GM06990 (cell line): ENCODE measurements around the gene GOLGA6L7.
"Not testable (repeated sequence)": the region's sequence is repeated elsewhere in the genome, so short reads cannot be mapped to it uniquely, and the experiment has no call there.

ENCODE experiments used
- DNase-seq: peaks from one replicate; pipeline ENCODE4 v3.0.0-alpha.2; 2011; ENCODE audit not compliant: insufficient read length; ENCODE audit errors: extremely low read depth
- H3K27me3 ChIP-seq: replicated peaks from 2 replicates; pipeline ENCODE4 v1.6.0; 2011; ENCODE audit warnings: low read length; ENCODE audit not compliant: control insufficient read depth, insufficient read depth
- H3K36me3 ChIP-seq: 2 replicates; pipeline ENCODE4 v1.5.1; 2011; ENCODE audit warnings: low read length; ENCODE audit not compliant: control insufficient read depth, insufficient read depth
- H3K4me3 ChIP-seq: replicated peaks from 2 replicates; pipeline ENCODE4 v1.5.1; 2011; ENCODE audit warnings: low read depth, mild to moderate bottlenecking, control low read depth, low read length
- CTCF ChIP-seq: IDR thresholded peaks from 2 replicates; pipeline ENCODE4 v1.5.1; 2011; ENCODE audit warnings: low read length, control low read depth, mild to moderate bottlenecking, inconsistent platforms; ENCODE audit not compliant: insufficient read depth, poor library complexity, severe bottlenecking

The GOLGA6L7 gene

GRCh38 chr15:28873585-28874190, 25.2 kb upstream of the GOLGA6L7 start:
- Histone ChIP-seq H3K27me3 (no peaks in the 10 kb centered on the region; the same call in none of the 2 replicates), H3K4me3 (no peak overlapping the region), H3K36me3 (no peaks in the 10 kb centered on the region)
- no peak for TF ChIP-seq CTCF
- DNase-seq, result no peak

GRCh38 chr15:28873006-28873405, 24.6 kb upstream of the GOLGA6L7 start:
- no peak for DNase-seq
- H3K4me3 ChIP-seq, result no peak overlapping the region
- TF ChIP-seq CTCF, result no peak
- H3K27me3 ChIP-seq, result no peaks in the 10 kb centered on the region; the same call in none of the 2 replicates
- no peaks in the 10 kb centered on the region for H3K36me3 ChIP-seq

GRCh38 chr15:28871168-28871567, 22.7 kb upstream of the GOLGA6L7 start:
- Histone ChIP-seq H3K36me3 (no peaks in the 10 kb centered on the region), H3K27me3 (no peaks in the 10 kb centered on the region; the same call in none of the 2 replicates), H3K4me3 (no peak overlapping the region)
- TF ChIP-seq CTCF, result no peak
- no peak for DNase-seq

GRCh38 chr15:28868744-28869345, 20.4 kb upstream of the GOLGA6L7 start:
- H3K4me3 ChIP-seq, result no peak overlapping the region
- no peaks in the 10 kb centered on the region; the same call in none of the 2 replicates for H3K27me3 ChIP-seq
- H3K36me3 ChIP-seq, result no peaks in the 10 kb centered on the region
- no peak for TF ChIP-seq CTCF
- no peak for DNase-seq

GRCh38 chr15:28861589-28862293, 13.3 kb upstream of the GOLGA6L7 start:
- not testable (repeated sequence) for H3K36me3 ChIP-seq, H3K4me3 ChIP-seq, H3K27me3 ChIP-seq, DNase-seq

GRCh38 chr15:28861031-28861534, 12.6 kb upstream of the GOLGA6L7 start:
- Histone ChIP-seq H3K27me3 (no peaks in the 10 kb centered on the region; the same call in 1 of the 2 replicates), H3K36me3 (no peaks in the 10 kb centered on the region), H3K4me3 (no peak overlapping the region)
- TF ChIP-seq CTCF, result no peak
- no peak for DNase-seq

GRCh38 chr15:28854578-28854977, 6.1 kb upstream of the GOLGA6L7 start:
- H3K4me3 ChIP-seq, H3K36me3 ChIP-seq, DNase-seq, H3K27me3 ChIP-seq: not testable (repeated sequence)

- not testable (repeated sequence) for DNase-seq, H3K36me3 ChIP-seq, H3K4me3 ChIP-seq, H3K27me3 ChIP-seq
These were observed 5.2 kb upstream of the GOLGA6L7 start for GRCh38 chr15:28853654-28854053.
